Cardiac muscle cell (in vitro differentiated cells and primary cell): ENCODE measurements around the gene BPIFA3. TPM values are rescaled to one million over a fixed set of nuclear protein-coding genes. Genes with fewer than 3 reads are reported as not detected.

ENCODE experiments used
- DNase-seq, 2 donors: peaks; one replicate each; pipeline versions ENCODE4 v3.0.0 to v3.0.0-alpha.2; 2010 to 2017; ENCODE audit warnings: low read depth in 1 of 2, low spot score in 1 of 2
- H3K27ac ChIP-seq: fragments of 200-600 bp; sonication (generic); 2 replicates; pipeline ENCODE4 v1.5.1; 2016
- H3K27me3 ChIP-seq: fragments of 200-600 bp; sonication (generic); 2 replicates; pipeline ENCODE4 v1.6.0; 2016; ENCODE audit warnings: control low read depth
- H3K36me3 ChIP-seq: fragments of 200-600 bp; sonication (generic); 2 replicates; pipeline ENCODE4 v1.5.1; 2016; ENCODE audit warnings: control low read depth
- H3K4me1 ChIP-seq: fragments of 200-600 bp; sonication (generic); 2 replicates; pipeline ENCODE4 v1.8.1; 2017; ENCODE audit warnings: low read depth, mild to moderate bottlenecking, mixed run types
- H3K4me3 ChIP-seq: fragments of 200-600 bp; sonication (generic); 2 replicates; pipeline ENCODE4 v1.5.1; 2016; ENCODE audit warnings: mild to moderate bottlenecking
- H3K9me3 ChIP-seq: fragments of 200-600 bp; sonication (generic); 2 replicates; pipeline ENCODE4 v1.5.1; 2017; ENCODE audit warnings: low read depth, mild to moderate bottlenecking, control low read depth
- CTCF ChIP-seq: IDR thresholded peaks from 2 replicates; pipeline ENCODE4 v1.5.1; 2012; ENCODE audit warnings: low read depth, mild to moderate bottlenecking, low read length
- polyA plus RNA-seq: library from polyadenylated mRNA; unstranded; fragments of >200 nt; fragmentation: Nextera tagmentation; extraction: Ambion mirVana; gene quantifications from 2 replicates; pipeline ENCODE4 v1.2.1, GENCODE V29; 2016
- total RNA-seq: library from RNA; depleted of rRNA; stranded (reverse); fragments of >200 nt; gene quantifications from 2 replicates; pipeline ENCODE4 v1.2.3, GENCODE V29; 2016

The BPIFA3 gene
- total and polyA plus RNA-seq, 2 experiments from 2014 or later = not detected

- TF ChIP-seq CTCF = no peak
- H3K27ac ChIP-seq = no peak overlapping the region
- no peaks in the 10 kb centered on the region for H3K36me3 ChIP-seq
- no peaks in the 10 kb centered on the region for H3K9me3 ChIP-seq
- no peaks in the 10 kb centered on the region for H3K27me3 ChIP-seq
- DNase-seq = no peak
- no peaks in the 10 kb centered on the region for H3K4me1 ChIP-seq
- no peak overlapping the region for H3K4me3 ChIP-seq
Observed at GRCh38 chr20:33176101-33176500, 41.1 kb upstream of the BPIFA3 start.

GRCh38 chr20:33177866-33178265, 39.3 kb upstream of the BPIFA3 start:
- DNase-seq = no peak
- no peak overlapping the region for H3K4me3 ChIP-seq
- H3K9me3 ChIP-seq = no peaks in the 10 kb centered on the region
- no peaks in the 10 kb centered on the region for H3K4me1 ChIP-seq
- no peak overlapping the region for H3K27ac ChIP-seq
- TF ChIP-seq CTCF = no peak
- H3K27me3 ChIP-seq = no peaks in the 10 kb centered on the region
- H3K36me3 ChIP-seq = no peaks in the 10 kb centered on the region

- H3K27ac ChIP-seq = no peak overlapping the region
- H3K4me1 ChIP-seq = no peaks in the 10 kb centered on the region
- no peak for DNase-seq
- no peak for TF ChIP-seq CTCF
- no peaks in the 10 kb centered on the region for H3K9me3 ChIP-seq
- H3K36me3 ChIP-seq = no peaks in the 10 kb centered on the region
- no peak overlapping the region for H3K4me3 ChIP-seq
- no peaks in the 10 kb centered on the region for H3K27me3 ChIP-seq
Observed at GRCh38 chr20:33178726-33179125, 38.4 kb upstream of the BPIFA3 start.

GRCh38 chr20:33180169-33180568, 37.0 kb upstream of the BPIFA3 start:
- Histone ChIP-seq H3K9me3 (no peaks in the 10 kb centered on the region), H3K36me3 (no peaks in the 10 kb centered on the region), H3K4me3 (no peak overlapping the region), H3K27me3 (no peaks in the 10 kb centered on the region), H3K4me1 (no peaks in the 10 kb centered on the region), H3K27ac (no peak overlapping the region)
- DNase-seq = no peak
- no peak for TF ChIP-seq CTCF

- no peaks in the 10 kb centered on the region for H3K36me3 ChIP-seq
- no peak overlapping the region for H3K27ac ChIP-seq
- DNase-seq = no peak
- no peak for TF ChIP-seq CTCF
- H3K9me3 ChIP-seq = no peaks in the 10 kb centered on the region
- no peaks in the 10 kb centered on the region for H3K4me1 ChIP-seq
- H3K4me3 ChIP-seq = no peak overlapping the region
- no peaks in the 10 kb centered on the region for H3K27me3 ChIP-seq
Observed at GRCh38 chr20:33181482-33182093, 35.6 kb upstream of the BPIFA3 start.
